ENCODE measurements around the gene CMPK1.

The CMPK1 gene

GRCh38 chr1:47418681-47419325, 85.2 kb downstream of the CMPK1 start:
- DNase-seq (ENCODE audit: low read depth in 1 of 2, low spot score in 1 of 2), result no peak

- DNase-seq (ENCODE audit: low read depth in 1 of 2, low spot score in 1 of 2), result no peak
Observed at GRCh38 chr1:47420547-47420946, 87.0 kb downstream of the CMPK1 start.

- DNase-seq (ENCODE audit: low read depth in 1 of 2, low spot score in 1 of 2), result no peak
Observed at GRCh38 chr1:47423872-47424271, 90.3 kb downstream of the CMPK1 start.

GRCh38 chr1:47424336-47424982, 90.9 kb downstream of the CMPK1 start:
- no peak for DNase-seq (ENCODE audit: low read depth in 1 of 2, low spot score in 1 of 2)
